ENCODE measurements around the gene LMF1. TPM values are rescaled to one million over a fixed set of nuclear protein-coding genes. Genes with fewer than 3 reads are reported as not detected.
"Not testable (repeated sequence)": the region's sequence is repeated elsewhere in the genome, so short reads cannot be mapped to it uniquely, and the experiment has no call there.

Gene LMF1
- total and polyA plus RNA-seq, 9 of the 15 experiments (the other 6 are each of a cell fraction or from before 2014, with no cell fraction given): 0.11 to 1.6 (median 0.55) TPM; not detected in 1

DNA sequence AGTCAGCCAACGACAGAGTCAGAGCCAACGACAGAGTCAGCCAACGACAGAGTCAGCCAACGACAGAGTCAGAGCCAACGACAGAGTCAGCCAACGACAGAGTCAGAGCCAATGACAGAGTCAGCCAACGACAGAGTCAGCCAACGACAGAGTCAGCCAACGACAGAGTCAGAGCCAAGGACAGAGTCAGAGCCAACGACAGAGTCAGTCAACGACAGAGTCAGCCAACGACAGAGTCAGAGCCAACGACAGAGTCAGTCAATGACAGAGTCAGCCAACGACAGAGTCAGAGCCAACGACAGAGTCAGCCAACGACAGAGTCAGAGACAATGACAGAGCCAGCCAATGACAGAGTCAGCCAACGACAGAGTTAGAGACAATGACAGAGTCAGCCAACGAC is 22.0 kb downstream of the LMF1 start:
- H3K4me3 ChIP-seq; H3K36me3 ChIP-seq (ENCODE audit: control insufficient read depth, insufficient read depth, low read length); H3K9ac ChIP-seq (ENCODE audit: insufficient read depth in 1 of 2, low read depth in 2 of 2, low read length in 2 of 2); H3K27ac ChIP-seq (ENCODE audit: extremely low read depth, low read depth, low read length); in situ Hi-C loops (cut with MboI); DNase-seq (ENCODE audit: extremely low read depth in 1 of 4, low spot score in 3 of 4); BruUV-seq (replicated peaks); H3K79me2 ChIP-seq (ENCODE audit: control insufficient read depth, insufficient read depth, low read length); H3K9me1 ChIP-seq (ENCODE audit: control insufficient read depth, insufficient read depth, low read length); H4K20me1 ChIP-seq (replicated peaks; ENCODE audit: control insufficient read depth, insufficient read depth, low read length); H3K9me3 ChIP-seq (replicated peaks; ENCODE audit: control insufficient read depth, insufficient read depth, low read depth, low read length); CTCF ChIA-PET (ENCODE audit: low intra/inter-chr PET ratio); FAIRE-seq; POLR2A ChIA-PET; ATAC-seq; H3K4me2 ChIP-seq (ENCODE audit: insufficient read depth, low read length); intact Hi-C loops (cut with micrococcal nuclease); H2AFZ ChIP-seq (ENCODE audit: low read depth, low read length): not testable (repeated sequence)
- Histone ChIP-seq H3K27me3 (ENCODE audit: control insufficient read depth in 2 of 2, insufficient read depth in 2 of 2, low read length in 2 of 2) (peaks cover 17 to 33% of the 10 kb centered on the region in 2 experiments), H3K4me1 (replicated peaks in 1 of 2; ENCODE audit: control insufficient read depth in 2 of 2, insufficient read depth in 2 of 2, low read length in 2 of 2) (peaks cover 0 to 12% of the 10 kb centered on the region in 2 experiments; a peak in 4 of 5 replicates)
- TF ChIP-seq ZBED1 (IDR thresholded peaks at IDR 0.05): peak; percentile 94
- 11% methylated on average over 16 of the region's 18 CpGs for WGBS (ENCODE audit: insufficient coverage, low coverage, missing lambda C conversion rate)

DNA sequence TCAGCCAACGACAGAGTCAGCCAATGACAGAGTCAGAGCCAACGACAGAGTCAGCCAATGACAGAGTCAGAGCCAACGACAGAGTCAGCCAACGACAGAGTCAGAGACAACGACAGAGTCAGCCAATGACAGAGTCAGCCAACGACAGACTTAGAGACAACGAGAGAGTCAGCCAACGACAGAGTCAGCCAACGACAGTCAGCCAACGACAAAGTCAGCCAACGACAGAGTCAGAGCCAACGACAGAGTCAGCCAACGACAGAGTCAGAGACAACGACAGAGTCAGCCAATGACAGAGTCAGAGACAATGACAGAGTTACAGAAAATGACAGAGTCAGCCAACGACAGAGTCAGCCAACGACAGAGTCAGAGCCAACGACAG is 22.9 kb downstream of the LMF1 start:
- Histone ChIP-seq H3K27me3 (ENCODE audit: control insufficient read depth in 2 of 2, insufficient read depth in 2 of 2, low read length in 2 of 2) (peaks cover 19 to 33% of the 10 kb centered on the region in 2 experiments), H3K4me1 (replicated peaks in 1 of 2; ENCODE audit: control insufficient read depth in 2 of 2, insufficient read depth in 2 of 2, low read length in 2 of 2) (peaks cover 0 to 12% of the 10 kb centered on the region in 2 experiments; a peak in 4 of 5 replicates)
- CTCF ChIA-PET (ENCODE audit: low intra/inter-chr PET ratio); FAIRE-seq; H3K27ac ChIP-seq (ENCODE audit: extremely low read depth, low read depth, low read length); H3K9me1 ChIP-seq (ENCODE audit: control insufficient read depth, insufficient read depth, low read length); in situ Hi-C loops (cut with MboI); H4K20me1 ChIP-seq (replicated peaks; ENCODE audit: control insufficient read depth, insufficient read depth, low read length); H3K9me3 ChIP-seq (replicated peaks; ENCODE audit: control insufficient read depth, insufficient read depth, low read depth, low read length); H2AFZ ChIP-seq (ENCODE audit: low read depth, low read length); H3K9ac ChIP-seq (ENCODE audit: insufficient read depth in 1 of 2, low read depth in 2 of 2, low read length in 2 of 2); DNase-seq (ENCODE audit: extremely low read depth in 1 of 4, low spot score in 3 of 4); H3K4me2 ChIP-seq (ENCODE audit: insufficient read depth, low read length); H3K4me3 ChIP-seq; H3K79me2 ChIP-seq (ENCODE audit: control insufficient read depth, insufficient read depth, low read length); intact Hi-C loops (cut with micrococcal nuclease); BruUV-seq (replicated peaks); ATAC-seq; H3K36me3 ChIP-seq (ENCODE audit: control insufficient read depth, insufficient read depth, low read length): not testable (repeated sequence)
- POLR2A ChIA-PET: interaction anchor here (1.0 kb wide), 1 partner anchor 11 kb away, joined by 4 read pairs; no protein-coding TSS in a partner anchor
- TF ChIP-seq ZBED1 (IDR thresholded peaks at IDR 0.05): peak; percentile 89
- 17% methylated on average over 17 of the region's 17 CpGs for WGBS (ENCODE audit: insufficient coverage, low coverage, missing lambda C conversion rate)

Measured in K562 (cell line).